ENCODE data around the gene ATAD2B. TPM values are rescaled to one million over a fixed set of nuclear protein-coding genes. Genes with fewer than 3 reads are reported as not detected.

ATAD2B gene
- total and polyA plus RNA-seq, 12 donors = 3.4 to 26.7 (median 13.8) TPM

- H3K36me3 ChIP-seq (replicated peaks in 1 of 2) = no peaks in the 10 kb centered on the region
- intact Hi-C loops (cut with DNase I) = loop anchor here (5.0 to 10.0 kb wide), 2 partner anchors 150 to 153 kb away; partner anchors contain the start of gene SF3B6 (in 2 of the 2)
- H3K4me1 ChIP-seq (replicated peaks in 1 of 2) = peaks cover 17 to 35% of the 10 kb centered on the region in 2 donors
- no peak for DNase-seq
- peak overlapping the region in 1 of 5 donors; percentile 97 for H3K27ac ChIP-seq
- H3K9me3 ChIP-seq (replicated peaks in 1 of 3) = no peaks in the 10 kb centered on the region
- WGBS, 4 donors = 20 to 29% (median 27%) methylated on average over 7 of the region's 7 CpGs
- TF ChIP-seq POLR2A (IDR thresholded peaks at IDR 0.05) (no peak), CTCF (IDR thresholded peaks at IDR 0.05) (no peak)
- H3K27me3 ChIP-seq = no peaks in the 10 kb centered on the region
- H3K4me3 ChIP-seq = peak overlapping the region in 1 of 4 donors; percentile 95
These were observed 2.1 kb downstream of the ATAD2B start for GRCh38 chr2:23924589-23925359.

DNA sequence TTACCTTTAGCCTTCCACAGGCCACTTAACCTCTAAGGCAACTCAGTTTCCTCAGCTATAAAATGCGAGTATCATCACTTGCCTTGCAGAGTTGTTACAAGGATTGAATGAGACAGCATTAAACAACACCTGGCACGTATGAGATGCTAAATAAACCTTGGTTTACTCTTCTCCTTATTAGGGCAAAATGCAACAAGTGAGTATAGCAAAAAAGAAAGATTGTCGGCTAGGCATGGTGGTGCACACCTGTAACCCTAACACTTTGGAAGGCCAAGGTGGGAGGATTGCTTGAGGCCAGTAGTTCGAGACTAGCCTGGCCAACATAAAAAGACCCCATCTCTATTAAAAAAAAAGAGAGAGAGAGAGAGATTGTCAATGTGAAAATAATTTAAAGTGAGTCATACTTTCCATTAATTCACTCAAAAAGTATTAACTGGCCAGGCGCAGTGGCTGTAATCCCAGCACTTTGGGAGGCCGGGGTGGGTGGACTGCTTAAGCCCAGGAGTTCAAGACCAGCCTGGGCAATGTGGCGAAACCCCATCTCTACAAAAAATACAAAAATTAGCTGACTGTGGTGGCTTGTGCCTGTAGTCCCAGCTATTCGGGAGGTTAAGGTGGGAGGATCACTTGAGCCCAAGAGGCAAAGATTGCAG lies 8.0 kb downstream of the ATAD2B start:
- Histone ChIP-seq H3K27me3 (no peaks in the 10 kb centered on the region), H3K36me3 (replicated peaks in 1 of 2) (no peaks in the 10 kb centered on the region), H3K4me3 (no peak overlapping the region), H3K9me3 (replicated peaks in 1 of 3) (no peaks in the 10 kb centered on the region), H3K4me1 (replicated peaks in 1 of 2) (peaks cover 4 to 35% of the 10 kb centered on the region in 2 donors), H3K27ac (no peak overlapping the region)
- intact Hi-C loops (cut with DNase I) = no loop called here
- 90 to 95% (median 91%) methylated on average over 8 of the region's 8 CpGs for WGBS, 4 donors
- TF ChIP-seq POLR2A (IDR thresholded peaks at IDR 0.05) (no peak), CTCF (IDR thresholded peaks at IDR 0.05) (no peak)
- no peak for DNase-seq

- intact Hi-C loops (cut with DNase I) = no loop called here
- 75 to 79% (median 77%) methylated on average over 3 of the region's 3 CpGs for WGBS, 4 donors
- no peaks in the 10 kb centered on the region for H3K27me3 ChIP-seq
- no peak overlapping the region for H3K4me3 ChIP-seq
- H3K4me1 ChIP-seq (replicated peaks in 1 of 2) = peaks cover 4 to 35% of the 10 kb centered on the region in 2 donors
- TF ChIP-seq POLR2A (IDR thresholded peaks at IDR 0.05) = no peak
- no peak for TF ChIP-seq CTCF (IDR thresholded peaks at IDR 0.05)
- no peaks in the 10 kb centered on the region for H3K36me3 ChIP-seq (replicated peaks in 1 of 2)
- peak overlapping the region in 1 of 5 donors; percentile 63 for H3K27ac ChIP-seq
- DNase-seq = no peak
- no peaks in the 10 kb centered on the region for H3K9me3 ChIP-seq (replicated peaks in 1 of 3)
These were observed 10.1 kb downstream of the ATAD2B start for GRCh38 chr2:23916727-23917405.

DNA sequence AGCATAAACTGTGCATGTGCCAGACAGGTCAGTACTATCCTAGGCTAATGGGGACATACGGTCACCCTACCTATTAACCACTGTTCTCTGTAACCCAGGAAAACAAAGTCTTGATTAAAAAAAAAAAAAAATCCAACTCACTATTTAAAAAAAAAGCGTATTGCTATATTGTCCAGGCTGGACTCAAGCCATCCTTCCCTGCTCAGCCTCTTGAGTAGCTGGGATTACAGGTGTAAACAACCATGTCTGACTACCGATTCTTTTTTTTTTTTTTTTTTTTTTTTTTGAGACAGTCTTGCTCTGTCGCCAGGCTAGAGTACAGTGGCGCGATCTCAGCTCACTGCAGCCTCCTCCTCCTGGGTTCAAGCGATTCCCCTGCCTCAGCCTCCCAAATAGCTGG lies 11.6 kb downstream of the ATAD2B start:
- no peak overlapping the region for H3K27ac ChIP-seq
- no peak for TF ChIP-seq CTCF (IDR thresholded peaks at IDR 0.05)
- TF ChIP-seq POLR2A (IDR thresholded peaks at IDR 0.05) = no peak
- intact Hi-C loops (cut with DNase I) = no loop called here
- H3K27me3 ChIP-seq = no peaks in the 10 kb centered on the region
- no peak overlapping the region for H3K4me3 ChIP-seq
- peaks cover 4 to 27% of the 10 kb centered on the region in 2 donors for H3K4me1 ChIP-seq (replicated peaks in 1 of 2)
- no peaks in the 10 kb centered on the region for H3K36me3 ChIP-seq (replicated peaks in 1 of 2)
- no peaks in the 10 kb centered on the region for H3K9me3 ChIP-seq (replicated peaks in 1 of 3)
- DNase-seq = no peak
- WGBS, 4 donors = 91 to 95% (median 93%) methylated on average over 6 to 7 of the region's 7 CpGs
